KMS-11 (cell line): ENCODE data around the gene CHI3L2.

ENCODE experiments used
- H2AFZ ChIP-seq: fragments of 200-600 bp; sonication (generic); 2 replicates; pipeline ENCODE4 v1.6.1; 2016; ENCODE audit warnings: antibody characterized with exemption, mixed run types, low read depth
- H3K27ac ChIP-seq: fragments of 200-600 bp; sonication (generic); 2 replicates; pipeline ENCODE4 v1.6.1; 2016; ENCODE audit warnings: mild to moderate bottlenecking, mixed run types
- H3K27me3 ChIP-seq: fragments of 200-600 bp; sonication (generic); 2 replicates; pipeline ENCODE4 v1.6.1; 2017; ENCODE audit warnings: mild to moderate bottlenecking, low read depth, mixed run types, moderate library complexity; ENCODE audit not compliant: insufficient read depth
- H3K36me3 ChIP-seq: fragments of 200-600 bp; sonication (generic); 2 replicates; pipeline ENCODE4 v1.6.1; 2017; ENCODE audit warnings: mild to moderate bottlenecking, mixed run types; ENCODE audit not compliant: insufficient read depth
- H3K4me1 ChIP-seq: fragments of 200-600 bp; sonication (generic); 2 replicates; pipeline ENCODE4 v1.6.1; 2016; ENCODE audit warnings: mild to moderate bottlenecking, low read depth, mixed run types; ENCODE audit not compliant: poor library complexity, severe bottlenecking
- H3K4me2 ChIP-seq: fragments of 200-600 bp; sonication (generic); 2 replicates; pipeline ENCODE4 v1.7.0; 2016; ENCODE audit warnings: mild to moderate bottlenecking, mixed run types
- H3K4me3 ChIP-seq: fragments of 200-600 bp; sonication (generic); IDR thresholded peaks from 2 replicates; pipeline ENCODE4 v1.6.1; 2017; ENCODE audit warnings: low read depth, low read length, mixed read lengths; ENCODE audit not compliant: insufficient read depth
- H3K79me2 ChIP-seq: fragments of 200-600 bp; sonication (generic); 2 replicates; pipeline ENCODE4 v1.6.1; 2016; ENCODE audit warnings: low read depth, mixed run types; ENCODE audit not compliant: insufficient read depth
- H3K9ac ChIP-seq: fragments of 200-600 bp; sonication (generic); 2 replicates; pipeline ENCODE4 v1.6.1; 2016; ENCODE audit warnings: mild to moderate bottlenecking, mixed run types
- H4K20me1 ChIP-seq: fragments of 200-600 bp; sonication (generic); 2 replicates; pipeline ENCODE4 v1.6.1; 2016; ENCODE audit warnings: mild to moderate bottlenecking, mixed run types; ENCODE audit not compliant: insufficient read depth
- TF ChIP-seq, protein P1 (sequence below): fragments of 200-600 bp; sonication (generic); conservative IDR thresholded peaks from 2 replicates; pipeline ENCODE4 v1.6.1; 2017; ENCODE audit warnings: low read depth, mild to moderate bottlenecking, antibody characterized with exemption, low read length, moderate library complexity, mixed read lengths

The CHI3L2 gene

DNA sequence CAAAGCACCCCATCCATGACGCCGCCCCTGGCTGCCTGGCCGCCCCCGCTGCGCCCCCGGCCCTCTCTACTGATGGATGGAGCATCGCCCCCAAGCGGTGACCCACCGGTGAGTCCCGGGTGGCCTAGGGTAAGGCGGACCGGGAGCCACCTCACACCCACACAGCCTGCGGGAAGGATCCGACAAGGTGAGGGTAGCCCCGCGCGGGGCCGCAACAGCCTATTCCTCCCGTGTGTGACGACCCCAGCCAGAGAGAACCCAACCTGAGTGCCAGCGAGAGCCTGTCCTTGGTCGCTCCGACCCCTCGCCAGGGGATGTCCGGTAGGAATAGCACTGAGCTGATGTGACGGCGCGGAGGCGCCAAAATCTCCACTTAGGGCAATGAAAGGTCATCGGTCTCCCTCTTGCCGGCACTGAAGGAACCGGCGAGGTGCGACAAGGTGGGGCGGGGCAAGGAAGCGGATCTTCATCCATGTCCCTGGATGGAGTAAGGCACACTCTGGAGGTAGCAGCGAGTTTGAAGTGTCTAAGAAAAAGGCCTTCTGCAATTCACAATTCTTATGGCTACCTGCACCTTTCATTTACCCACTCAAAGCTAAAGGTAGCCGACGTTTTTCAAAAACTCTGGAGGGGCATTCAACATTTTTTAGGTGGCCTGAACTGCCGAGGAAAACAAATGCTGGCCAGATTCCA, 43.4 kb downstream of the CHI3L2 start:
- Histone ChIP-seq H3K4me2 (no peak overlapping the region), H3K79me2 (no peaks in the 10 kb centered on the region), H3K27me3 (no peaks in the 10 kb centered on the region), H3K27ac (no peak overlapping the region), H3K36me3 (no peaks in the 10 kb centered on the region), H4K20me1 (no peaks in the 10 kb centered on the region), H3K4me3 (no peak overlapping the region), H2AFZ (no peak overlapping the region), H3K9ac (no peak overlapping the region), H3K4me1 (no peaks in the 10 kb centered on the region)
- TF ChIP-seq, protein P1, sequence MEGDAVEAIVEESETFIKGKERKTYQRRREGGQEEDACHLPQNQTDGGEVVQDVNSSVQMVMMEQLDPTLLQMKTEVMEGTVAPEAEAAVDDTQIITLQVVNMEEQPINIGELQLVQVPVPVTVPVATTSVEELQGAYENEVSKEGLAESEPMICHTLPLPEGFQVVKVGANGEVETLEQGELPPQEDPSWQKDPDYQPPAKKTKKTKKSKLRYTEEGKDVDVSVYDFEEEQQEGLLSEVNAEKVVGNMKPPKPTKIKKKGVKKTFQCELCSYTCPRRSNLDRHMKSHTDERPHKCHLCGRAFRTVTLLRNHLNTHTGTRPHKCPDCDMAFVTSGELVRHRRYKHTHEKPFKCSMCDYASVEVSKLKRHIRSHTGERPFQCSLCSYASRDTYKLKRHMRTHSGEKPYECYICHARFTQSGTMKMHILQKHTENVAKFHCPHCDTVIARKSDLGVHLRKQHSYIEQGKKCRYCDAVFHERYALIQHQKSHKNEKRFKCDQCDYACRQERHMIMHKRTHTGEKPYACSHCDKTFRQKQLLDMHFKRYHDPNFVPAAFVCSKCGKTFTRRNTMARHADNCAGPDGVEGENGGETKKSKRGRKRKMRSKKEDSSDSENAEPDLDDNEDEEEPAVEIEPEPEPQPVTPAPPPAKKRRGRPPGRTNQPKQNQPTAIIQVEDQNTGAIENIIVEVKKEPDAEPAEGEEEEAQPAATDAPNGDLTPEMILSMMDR = no peak

DNA sequence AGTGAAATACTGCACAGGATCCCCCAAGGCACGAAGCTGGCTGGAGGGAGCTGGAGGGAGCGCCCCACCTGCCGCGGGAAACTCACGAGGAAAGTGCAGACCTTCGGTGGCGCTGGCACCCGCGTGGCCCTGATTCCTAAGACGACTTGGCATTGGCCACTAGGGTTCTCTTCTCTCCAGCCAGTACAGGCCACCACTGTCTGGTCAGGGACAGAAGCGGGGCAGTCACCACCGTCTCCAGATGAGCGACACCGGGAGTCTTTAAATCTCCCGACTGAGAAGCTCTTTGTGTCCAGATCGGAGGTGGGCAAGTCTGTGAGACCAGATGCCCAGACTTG, 43.9 kb downstream of the CHI3L2 start:
- H3K4me2 ChIP-seq = no peak overlapping the region
- no peaks in the 10 kb centered on the region for H3K79me2 ChIP-seq
- no peaks in the 10 kb centered on the region for H4K20me1 ChIP-seq
- H3K4me1 ChIP-seq = no peaks in the 10 kb centered on the region
- H3K27me3 ChIP-seq = no peaks in the 10 kb centered on the region
- TF ChIP-seq, protein P1 = no peak
- H2AFZ ChIP-seq = no peak overlapping the region
- H3K4me3 ChIP-seq = no peak overlapping the region
- no peak overlapping the region for H3K9ac ChIP-seq
- no peak overlapping the region for H3K27ac ChIP-seq
- H3K36me3 ChIP-seq = no peaks in the 10 kb centered on the region

DNA sequence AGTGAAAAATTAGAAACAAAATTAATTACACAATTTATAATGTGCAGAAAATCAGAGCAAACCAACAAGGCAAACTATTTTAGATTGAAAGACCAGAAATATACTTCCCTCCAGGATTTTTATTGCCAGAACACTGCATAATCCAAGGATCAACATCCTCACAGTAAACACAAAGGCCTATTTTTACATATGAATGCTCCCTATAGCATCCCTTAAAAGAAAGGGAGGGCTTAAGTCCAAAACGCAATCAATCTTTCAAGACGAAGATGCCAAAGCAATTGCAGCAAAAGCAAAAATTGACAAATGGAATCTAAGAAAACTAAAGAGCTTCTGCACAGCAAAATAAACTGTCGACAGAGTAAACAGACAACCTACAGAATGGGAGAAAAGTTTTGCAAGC, 44.6 kb downstream of the CHI3L2 start:
- Histone ChIP-seq H2AFZ (no peak overlapping the region), H3K27ac (no peak overlapping the region), H3K27me3 (no peaks in the 10 kb centered on the region), H3K36me3 (no peaks in the 10 kb centered on the region), H3K9ac (no peak overlapping the region), H3K4me2 (no peak overlapping the region), H3K4me1 (no peaks in the 10 kb centered on the region), H3K79me2 (no peaks in the 10 kb centered on the region), H4K20me1 (no peaks in the 10 kb centered on the region), H3K4me3 (no peak overlapping the region)
- TF ChIP-seq, protein P1 = no peak

- Histone ChIP-seq H4K20me1 (no peaks in the 10 kb centered on the region), H3K27ac (no peak overlapping the region), H3K36me3 (no peaks in the 10 kb centered on the region), H3K9ac (no peak overlapping the region), H3K4me1 (no peaks in the 10 kb centered on the region), H3K4me3 (no peak overlapping the region), H3K27me3 (no peaks in the 10 kb centered on the region), H3K79me2 (no peaks in the 10 kb centered on the region), H2AFZ (no peak overlapping the region), H3K4me2 (no peak overlapping the region)
- TF ChIP-seq, protein P1 = no peak
Observed at GRCh38 chr1:111274653-111275052, 47.1 kb downstream of the CHI3L2 start.
